GM18858 (cell line): ENCODE results near the gene TLCD3B.

Source experiments
- ATAC-seq: cut with Tn5 transposase; IDR thresholded peaks from one replicate; pipeline ENCODE4 v1.9.1; 2021; ENCODE audit not compliant: unreplicated experiment

TLCD3B gene

GRCh38 chr16:29990034-29990433 is 41.0 kb downstream of the TLCD3B start:
- no peak for ATAC-seq

- ATAC-seq: no peak
Measured at GRCh38 chr16:29989111-29989858, 41.8 kb downstream of the TLCD3B start.

GRCh38 chr16:29988346-29989075 is 42.6 kb downstream of the TLCD3B start:
- ATAC-seq: no peak

DNA sequence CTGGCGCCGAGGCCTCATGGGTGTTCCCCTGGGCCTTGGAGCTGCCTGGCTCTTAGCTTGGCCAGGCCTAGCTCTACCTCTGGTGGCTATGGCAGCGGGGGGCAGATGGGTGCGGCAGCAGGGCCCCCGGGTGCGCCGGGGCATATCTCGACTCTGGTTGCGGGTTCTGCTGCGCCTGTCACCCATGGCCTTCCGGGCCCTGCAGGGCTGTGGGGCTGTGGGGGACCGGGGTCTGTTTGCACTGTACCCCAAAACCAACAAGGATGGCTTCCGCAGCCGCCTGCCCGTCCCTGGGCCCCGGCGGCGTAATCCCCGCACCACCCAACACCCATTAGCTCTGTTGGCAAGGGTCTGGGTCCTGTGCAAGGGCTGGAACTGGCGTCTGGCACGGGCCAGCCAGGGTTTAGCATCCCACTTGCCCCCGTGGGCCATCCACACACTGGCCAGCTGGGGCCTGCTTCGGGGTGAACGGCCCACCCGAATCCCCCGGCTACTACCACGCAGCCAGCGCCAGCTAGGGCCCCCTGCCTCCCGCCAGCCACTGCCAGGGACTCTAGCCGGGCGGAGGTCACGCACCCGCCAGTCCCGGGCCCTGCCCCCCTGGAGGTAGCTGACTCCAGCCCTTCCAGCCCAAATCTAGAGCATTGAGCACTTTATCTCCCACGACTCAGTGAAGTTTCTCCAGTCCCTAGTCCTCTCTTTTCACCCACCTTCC is 43.5 kb downstream of the TLCD3B start:
- ATAC-seq: no peak

DNA sequence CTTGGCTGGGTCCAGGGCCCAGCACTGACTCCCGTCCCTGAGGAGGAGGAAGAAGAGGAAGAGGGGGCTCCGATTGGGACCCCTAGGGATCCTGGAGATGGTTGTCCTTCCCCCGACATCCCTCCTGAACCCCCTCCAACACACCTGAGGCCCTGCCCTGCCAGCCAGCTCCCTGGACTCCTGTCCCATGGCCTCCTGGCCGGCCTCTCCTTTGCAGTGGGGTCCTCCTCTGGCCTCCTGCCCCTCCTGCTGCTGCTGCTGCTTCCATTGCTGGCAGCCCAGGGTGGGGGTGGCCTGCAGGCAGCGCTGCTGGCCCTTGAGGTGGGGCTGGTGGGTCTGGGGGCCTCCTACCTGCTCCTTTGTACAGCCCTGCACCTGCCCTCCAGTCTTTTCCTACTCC is 44.1 kb downstream of the TLCD3B start:
- ATAC-seq: no peak

- ATAC-seq: no peak
Measured at GRCh38 chr16:29986231-29986630, 44.8 kb downstream of the TLCD3B start.

DNA sequence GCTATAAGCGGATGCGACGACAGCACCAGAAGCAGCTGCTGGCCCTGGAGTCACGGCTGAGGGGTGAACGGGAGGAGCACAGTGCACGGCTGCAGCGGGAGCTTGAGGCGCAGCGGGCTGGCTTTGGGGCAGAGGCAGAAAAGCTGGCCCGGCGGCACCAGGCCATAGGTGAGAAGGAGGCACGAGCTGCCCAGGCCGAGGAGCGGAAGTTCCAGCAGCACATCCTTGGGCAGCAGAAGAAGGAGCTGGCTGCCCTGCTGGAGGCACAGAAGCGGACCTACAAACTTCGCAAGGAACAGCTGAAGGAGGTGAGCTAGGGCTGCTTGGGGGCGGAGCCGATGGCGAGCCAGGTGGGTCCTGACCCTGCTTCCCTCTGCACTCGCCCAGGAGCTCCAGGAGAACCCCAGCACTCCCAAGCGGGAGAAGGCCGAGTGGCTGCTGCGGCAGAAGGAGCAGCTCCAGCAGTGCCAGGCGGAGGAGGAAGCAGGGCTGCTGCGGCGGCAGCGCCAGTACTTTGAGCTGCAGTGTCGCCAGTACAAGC is 45.7 kb downstream of the TLCD3B start:
- ATAC-seq: no peak

DNA sequence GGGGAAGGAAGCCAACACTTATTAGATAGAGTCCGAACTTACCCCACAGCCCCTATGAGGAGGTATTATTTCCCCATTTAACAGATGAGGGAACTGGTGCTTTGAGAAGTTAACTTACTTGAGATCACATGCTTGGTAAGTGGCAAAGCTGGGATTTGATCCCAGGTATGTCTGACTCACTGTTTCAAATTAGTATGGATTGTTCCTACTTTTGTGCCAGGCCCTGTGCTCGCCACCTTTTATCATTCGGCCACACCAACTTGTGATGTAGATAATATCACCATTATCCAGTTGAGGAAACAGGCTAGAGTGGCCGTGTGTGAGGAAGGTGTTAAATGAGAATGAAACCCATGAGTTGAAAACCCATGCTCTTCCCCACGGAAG is 46.3 kb downstream of the TLCD3B start:
- no peak for ATAC-seq

DNA sequence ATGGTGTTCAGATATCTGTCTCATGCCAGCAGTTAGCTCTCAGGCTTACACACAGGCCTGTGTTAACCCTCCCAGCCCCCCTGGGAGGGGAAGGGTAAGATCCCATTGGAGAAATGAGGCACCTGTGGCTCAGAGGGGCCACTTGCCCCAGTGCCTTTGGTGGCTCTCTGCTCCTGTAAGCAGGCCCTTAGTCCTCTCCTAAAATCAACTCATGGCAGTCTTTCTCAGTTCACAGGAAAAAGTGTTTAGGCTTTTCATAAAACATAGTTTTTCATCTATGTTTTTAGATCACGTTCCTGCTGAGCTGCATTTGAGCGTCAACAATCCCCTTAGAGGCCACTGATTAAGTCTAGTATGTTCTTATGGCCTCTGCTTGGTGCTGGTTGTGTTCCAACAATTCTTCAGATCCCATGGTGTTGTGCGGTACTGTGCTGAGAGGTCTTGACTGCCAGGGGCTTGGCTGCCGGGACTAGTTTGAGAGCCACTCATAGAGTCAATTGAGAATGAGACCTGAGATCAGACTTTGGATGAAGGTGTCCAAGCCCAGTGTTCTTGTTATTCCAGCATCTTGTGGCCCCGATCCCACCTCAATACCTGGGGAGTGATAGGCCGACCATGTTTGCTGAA is 46.8 kb downstream of the TLCD3B start:
- no peak for ATAC-seq

- ATAC-seq: no peak
Measured at GRCh38 chr16:29983420-29984136, 47.5 kb downstream of the TLCD3B start.

GRCh38 chr16:29982560-29983419 is 48.3 kb downstream of the TLCD3B start:
- no peak for ATAC-seq

DNA sequence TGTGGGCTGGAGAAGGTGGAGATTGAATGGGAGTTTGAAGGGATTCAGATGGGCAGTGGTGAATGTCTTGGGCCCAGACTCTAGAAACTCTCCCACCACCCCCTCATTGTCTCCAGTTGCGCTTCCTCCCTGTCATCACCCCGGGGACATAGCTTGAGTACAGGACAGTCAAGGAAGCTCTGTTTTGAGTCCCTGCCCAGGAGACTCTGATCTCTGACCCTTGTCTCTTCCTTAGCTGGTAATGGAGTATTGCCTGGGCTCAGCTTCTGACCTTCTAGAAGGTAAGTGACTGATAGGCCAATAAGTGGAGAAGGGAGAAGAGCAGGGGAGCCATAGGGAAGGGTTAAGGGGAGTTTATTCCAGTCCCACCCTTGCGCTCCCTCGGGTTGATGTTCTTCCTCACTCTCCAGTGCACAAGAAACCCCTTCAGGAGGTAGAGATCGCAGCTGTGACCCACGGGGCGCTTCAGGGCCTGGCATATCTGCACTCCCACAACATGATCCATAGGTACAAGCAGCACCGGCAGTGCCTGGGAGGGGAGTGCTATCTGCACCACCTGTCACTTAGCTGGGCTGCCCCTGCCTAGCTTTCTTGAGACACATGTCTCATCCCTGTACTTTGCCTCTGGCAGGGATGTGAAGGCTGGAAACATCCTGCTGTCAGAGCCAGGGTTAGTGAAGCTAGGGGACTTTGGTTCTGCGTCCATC is 52.4 kb downstream of the TLCD3B start:
- no peak for ATAC-seq

GRCh38 chr16:29978081-29978480 is 53.0 kb downstream of the TLCD3B start:
- no peak for ATAC-seq

GRCh38 chr16:29977063-29977825 is 53.8 kb downstream of the TLCD3B start:
- no peak for ATAC-seq

DNA sequence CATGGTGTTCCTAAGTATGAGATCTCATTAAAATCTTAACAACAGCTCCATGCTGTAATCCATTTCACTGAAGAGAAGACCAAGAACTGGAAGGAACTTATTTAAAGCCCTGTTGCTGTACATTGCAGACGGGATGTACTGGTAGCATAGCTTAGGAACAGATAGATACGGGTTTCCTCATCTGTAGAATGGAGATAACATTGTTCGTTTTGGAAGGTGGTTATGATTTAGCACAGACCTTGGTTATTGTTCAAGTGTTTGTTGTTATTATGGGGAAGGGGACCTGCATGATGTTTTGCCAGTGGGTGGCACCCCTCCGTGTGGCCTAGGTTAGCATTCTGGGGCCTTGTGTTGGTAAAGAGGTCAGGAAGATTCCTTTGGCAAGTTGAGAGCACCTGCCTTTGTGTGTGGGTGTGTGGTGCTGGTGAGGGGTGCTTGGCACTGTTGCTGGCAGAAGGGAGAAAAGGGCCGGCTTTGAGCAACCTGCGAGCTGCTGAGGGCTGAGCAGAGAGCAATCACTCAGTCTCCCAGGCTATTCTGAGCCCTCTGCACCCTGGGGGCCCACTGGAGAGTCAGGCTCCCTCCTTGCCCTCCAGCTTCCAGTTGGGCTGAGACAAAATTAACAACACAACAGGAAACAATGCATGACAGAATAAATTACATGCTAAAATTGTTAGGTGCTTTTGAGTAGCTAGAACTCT is 55.1 kb downstream of the TLCD3B start:
- ATAC-seq: no peak

DNA sequence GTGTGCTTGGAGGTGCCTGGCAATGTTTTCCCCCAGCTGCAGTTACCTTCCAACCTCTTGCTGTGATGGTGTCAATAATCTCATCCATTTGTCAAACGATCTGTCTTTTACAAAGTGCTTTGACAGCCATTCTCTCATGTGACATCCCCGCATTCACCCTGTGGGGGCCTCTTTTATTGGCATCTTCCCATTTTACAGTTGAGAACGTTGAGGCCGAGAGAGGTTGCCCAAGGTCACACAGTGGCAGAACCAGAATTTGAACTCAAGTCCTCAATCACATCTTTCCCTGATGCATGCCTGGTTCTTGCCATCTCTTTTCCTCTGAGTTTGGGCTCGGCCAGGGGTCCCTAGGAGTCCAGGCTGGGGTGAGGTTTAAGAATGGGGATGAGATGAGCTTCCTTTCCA is 55.9 kb downstream of the TLCD3B start:
- no peak for ATAC-seq
